Measurements from ENCODE around the gene GPC6.

- TF ChIP-seq CTCF (IDR thresholded peaks at IDR 0.05) (no peak), POLR2A (IDR thresholded peaks at IDR 0.05) (no peak)
These were observed 536.3 kb downstream of the GPC6 start for GRCh38 chr13:93762708-93763426.

All from uterus (tissue), 2 donors.